Measurements from ENCODE around the gene CCDC187.

CCDC187 gene

GRCh38 chr9:136201609-136202453 lies 102.1 kb downstream of the CCDC187 start:
- H3K27me3 ChIP-seq (ENCODE audit: control insufficient read depth, insufficient read depth, low read length) = peaks cover 100% of the 10 kb centered on the region
- H3K36me3 ChIP-seq (ENCODE audit: control insufficient read depth, low read depth, low read length) = no peaks in the 10 kb centered on the region

GRCh38 chr9:136201174-136201573 lies 102.7 kb downstream of the CCDC187 start:
- Histone ChIP-seq H3K4me3 (ENCODE audit: low read length) (no peak overlapping the region), H3K36me3 (ENCODE audit: control insufficient read depth, low read depth, low read length) (no peaks in the 10 kb centered on the region), H3K9me3 (ENCODE audit: control insufficient read depth, low read depth, low read length) (no peaks in the 10 kb centered on the region), H3K4me1 (ENCODE audit: control insufficient read depth, low read depth, low read length) (peaks cover 11% of the 10 kb centered on the region), H3K27ac (ENCODE audit: low read length) (no peak overlapping the region), H3K27me3 (ENCODE audit: control insufficient read depth, insufficient read depth, low read length) (peaks cover 100% of the 10 kb centered on the region), H3K9ac (ENCODE audit: low read length) (no peak overlapping the region)

More at GRCh38 chr9:136201609-136202453, 102.1 kb downstream of the CCDC187 start:
- no peak overlapping the region for H3K9ac ChIP-seq (ENCODE audit: low read length)
- H3K9me3 ChIP-seq (ENCODE audit: control insufficient read depth, low read depth, low read length) = no peaks in the 10 kb centered on the region
- peaks cover 6% of the 10 kb centered on the region for H3K4me1 ChIP-seq (ENCODE audit: control insufficient read depth, low read depth, low read length)
- H3K4me3 ChIP-seq (ENCODE audit: low read length) = no peak overlapping the region
- H3K27ac ChIP-seq (ENCODE audit: low read length) = no peak overlapping the region

- Histone ChIP-seq H3K9me3 (ENCODE audit: control insufficient read depth, low read depth, low read length) (no peaks in the 10 kb centered on the region), H3K27ac (ENCODE audit: low read length) (no peak overlapping the region), H3K9ac (ENCODE audit: low read length) (no peak overlapping the region), H3K27me3 (ENCODE audit: control insufficient read depth, insufficient read depth, low read length) (peaks cover 100% of the 10 kb centered on the region), H3K4me3 (ENCODE audit: low read length) (no peak overlapping the region), H3K4me1 (ENCODE audit: control insufficient read depth, low read depth, low read length) (peaks cover 11% of the 10 kb centered on the region), H3K36me3 (ENCODE audit: control insufficient read depth, low read depth, low read length) (no peaks in the 10 kb centered on the region)
These were observed 103.5 kb downstream of the CCDC187 start for GRCh38 chr9:136200424-136200823.

Data from iPS-18a (cell line).